DMS153 treated with DMSO at 0.1 percent for 48 hours (cell line): Measurements from ENCODE around the gene TNPO3.

Source experiments
- DNase-seq: peaks from one replicate; lab custom pipeline; 2025; ENCODE audit not compliant: unreplicated experiment; lab: John Stamatoyannopoulos, UW

Gene TNPO3

DNA sequence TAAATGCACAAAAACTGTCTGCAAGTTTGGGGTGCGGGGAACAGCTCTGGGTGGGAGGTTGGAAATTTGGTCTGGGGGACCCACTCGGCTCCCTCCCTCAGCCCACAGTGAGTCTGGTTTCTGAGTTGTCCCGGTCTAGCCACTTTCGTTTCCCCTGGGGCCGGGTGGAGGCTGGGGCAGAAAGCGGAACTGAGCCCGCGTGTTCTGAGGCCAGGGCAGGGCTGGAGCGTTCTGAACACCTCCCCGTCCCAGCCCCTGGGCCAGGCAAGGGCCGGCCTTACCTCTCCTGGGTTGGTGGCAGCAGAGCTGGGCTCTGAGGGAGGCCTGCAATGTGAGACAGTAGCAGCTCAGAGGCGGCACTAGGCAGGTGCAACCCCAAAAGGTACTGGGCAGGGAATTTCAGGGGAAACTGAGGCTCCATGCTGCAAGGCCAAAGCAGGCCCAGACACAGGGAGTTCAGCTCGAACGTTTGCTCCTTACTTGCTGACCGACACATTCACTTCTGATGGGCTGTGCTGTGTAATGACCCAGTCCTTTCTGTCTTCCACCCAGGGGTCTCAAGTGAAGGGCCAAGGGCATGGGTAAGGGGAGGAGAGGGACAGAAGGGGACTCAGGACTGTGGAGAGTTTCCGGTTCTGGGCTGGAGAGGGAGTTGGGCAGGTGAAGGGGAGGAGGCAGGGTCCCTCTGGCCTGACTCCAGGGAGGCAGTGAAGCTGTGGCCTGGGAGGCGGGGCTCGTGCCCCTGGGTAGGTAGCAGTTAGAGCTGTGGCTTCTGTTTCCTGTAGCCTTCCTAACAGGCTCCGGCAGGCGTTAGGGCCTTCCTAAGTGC lies 114.2 kb downstream of the TNPO3 start:
- no peak for DNase-seq

DNA sequence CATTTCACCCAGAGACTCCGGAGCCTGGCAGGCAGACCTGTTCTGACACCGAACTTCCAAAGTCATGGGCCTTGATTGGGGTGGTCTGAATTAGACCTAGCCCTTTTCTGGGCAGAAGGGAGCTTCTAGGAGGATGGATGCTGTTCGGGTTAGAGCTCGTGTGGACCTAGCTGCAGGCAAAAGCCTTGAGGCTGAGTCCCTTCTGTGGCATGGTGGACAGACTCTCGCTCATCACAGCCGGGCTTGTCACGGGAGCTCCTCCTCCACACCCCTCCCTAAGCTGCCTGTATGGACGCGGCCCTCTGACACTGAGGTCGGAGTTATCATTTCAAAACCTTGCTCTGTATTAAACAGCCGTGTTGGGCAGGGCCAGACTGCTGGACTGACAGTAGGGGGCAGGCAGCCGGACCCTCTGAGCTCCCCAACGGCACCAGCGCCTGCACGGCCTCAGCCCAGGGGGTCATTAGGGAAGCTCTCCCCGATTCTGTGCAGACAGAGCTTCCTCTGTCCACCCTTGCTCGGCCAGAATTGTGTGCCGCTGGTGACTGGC lies 115.0 kb downstream of the TNPO3 start:
- no peak for DNase-seq

DNA sequence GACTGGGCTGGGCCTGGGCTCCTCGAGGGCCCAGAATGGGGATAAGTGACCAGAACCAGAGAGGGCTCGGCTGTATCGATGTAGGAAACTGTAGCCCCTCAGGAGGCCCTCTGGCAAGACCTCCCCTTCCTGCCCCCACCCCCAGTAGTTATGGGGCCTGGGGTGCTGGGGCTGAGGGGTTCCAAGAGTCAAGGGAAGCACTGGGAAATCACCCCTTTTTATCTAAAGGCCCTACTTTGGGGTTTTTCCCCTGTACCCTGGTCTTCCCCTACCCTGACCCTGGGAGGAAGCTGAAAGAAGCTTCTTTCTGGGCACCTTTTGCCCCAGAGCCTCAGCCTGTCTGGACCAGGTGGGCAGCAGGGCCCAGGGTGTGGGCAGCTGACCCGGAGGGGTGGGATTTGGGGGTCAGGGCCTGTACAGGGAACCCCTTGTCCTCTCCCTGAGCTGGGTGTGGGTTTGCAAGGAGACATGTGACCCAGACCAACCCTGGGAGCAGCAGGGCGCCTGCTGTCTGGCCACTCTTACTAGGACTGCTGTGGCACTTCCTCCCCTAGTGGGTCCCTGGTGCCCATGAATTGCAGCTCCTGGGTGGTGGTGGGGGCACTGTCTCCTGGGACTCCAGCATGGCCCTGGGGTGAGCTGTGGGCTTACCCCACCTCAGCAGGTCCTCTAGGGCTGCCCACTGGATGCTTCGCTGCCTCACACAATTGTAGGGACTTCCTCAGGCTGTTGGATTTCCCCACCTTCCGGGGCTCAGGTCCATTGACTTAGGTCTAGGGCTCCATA lies 115.6 kb downstream of the TNPO3 start:
- DNase-seq: no peak

DNA sequence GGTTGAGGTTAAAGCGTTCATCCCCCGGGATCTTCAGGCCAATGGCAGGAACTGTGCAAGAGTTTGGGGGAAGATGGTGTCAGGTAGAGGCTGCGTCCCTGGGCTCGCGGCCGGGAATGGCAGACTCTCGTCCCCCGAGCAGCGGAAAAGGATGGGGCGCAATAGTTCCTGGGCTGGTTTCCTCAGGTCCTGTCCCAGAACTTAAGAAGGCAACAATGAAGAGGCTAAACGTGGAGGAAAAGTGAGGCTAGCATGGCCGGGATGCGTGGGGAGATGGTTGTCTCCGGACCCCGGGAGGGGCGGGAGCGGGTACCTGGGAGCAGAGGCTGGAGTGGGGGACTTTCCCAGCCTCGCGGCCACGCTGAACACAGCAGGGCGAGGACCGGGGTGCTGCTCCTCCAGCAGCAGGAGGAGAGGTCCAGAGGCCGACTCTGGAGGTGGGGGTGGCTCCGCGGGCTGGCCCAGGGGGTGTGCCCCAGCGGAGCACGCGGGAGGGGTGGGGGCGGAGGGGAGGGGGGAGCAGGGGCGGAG lies 116.3 kb downstream of the TNPO3 start:
- DNase-seq: no peak

DNA sequence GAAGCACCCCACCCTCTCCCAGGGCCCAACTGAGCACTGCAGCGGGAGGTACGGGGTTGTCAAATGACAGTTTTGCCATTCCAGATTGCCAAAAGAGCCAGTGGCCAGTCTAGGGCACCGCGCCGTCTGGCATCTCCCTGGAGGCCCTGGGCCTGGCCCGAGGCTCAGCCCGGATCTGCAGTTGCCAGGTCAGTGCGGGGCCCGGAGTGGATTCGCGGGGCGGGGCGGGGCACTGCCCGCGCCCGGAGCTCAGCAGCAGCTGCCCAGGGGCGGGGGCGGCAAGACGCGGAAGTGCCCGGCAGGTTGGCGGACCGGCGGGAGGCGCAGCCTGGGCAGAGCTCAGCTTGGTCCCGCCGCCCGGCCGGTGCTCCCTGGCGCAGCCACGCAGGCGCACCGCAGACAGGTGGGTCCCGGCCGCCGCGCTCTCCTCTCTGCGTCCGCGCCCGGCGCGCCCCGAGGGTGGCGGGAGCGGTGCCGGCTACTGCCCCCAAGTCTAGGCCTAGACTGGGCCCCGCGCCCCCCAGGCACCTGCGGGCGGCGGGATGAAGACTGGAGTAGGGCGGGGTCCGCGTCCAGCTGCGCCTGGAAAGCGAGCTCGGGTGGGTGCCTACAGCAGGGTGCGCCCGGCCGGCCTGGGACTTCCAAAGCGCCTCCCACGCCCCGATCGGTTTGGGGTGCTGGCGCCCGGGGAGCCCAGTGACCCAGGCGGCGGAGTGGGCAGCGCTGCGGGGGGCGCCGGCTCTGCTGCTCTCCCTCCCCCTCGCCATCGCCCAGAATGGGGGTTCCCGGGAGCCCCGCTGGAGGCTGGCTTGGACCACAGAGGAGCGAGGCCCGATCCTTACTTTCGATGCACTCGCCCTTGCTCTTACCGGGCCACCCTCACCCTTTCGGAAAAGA lies 117.0 kb downstream of the TNPO3 start, which contains the start of gene IRF5:
Gene IRF5, plus strand, starts transcription at position 281 of the 897 bp plus-strand sequence. CDS start 4,155 bp downstream, outside the sequence.
- peak; percentile 9 for DNase-seq

DNA sequence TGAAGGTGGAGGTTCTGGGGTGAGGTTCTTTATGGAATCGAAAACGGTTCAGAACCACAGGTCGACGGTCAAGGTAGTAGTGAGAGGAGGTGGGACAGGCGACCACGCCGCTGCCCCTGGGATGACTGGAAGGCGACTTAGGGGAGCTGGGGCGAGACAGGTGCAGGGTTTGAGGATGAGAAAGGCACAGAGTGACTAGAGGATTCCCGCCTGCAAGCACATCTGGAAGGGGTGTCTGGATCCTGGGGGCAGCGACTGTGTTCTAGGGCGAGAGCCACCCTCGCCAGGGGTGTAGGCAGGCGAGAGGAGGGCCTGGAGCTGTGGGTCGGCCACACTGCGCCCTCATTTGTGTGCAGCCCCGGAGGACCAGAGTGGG lies 117.7 kb downstream of the TNPO3 start:
- DNase-seq: no peak

DNA sequence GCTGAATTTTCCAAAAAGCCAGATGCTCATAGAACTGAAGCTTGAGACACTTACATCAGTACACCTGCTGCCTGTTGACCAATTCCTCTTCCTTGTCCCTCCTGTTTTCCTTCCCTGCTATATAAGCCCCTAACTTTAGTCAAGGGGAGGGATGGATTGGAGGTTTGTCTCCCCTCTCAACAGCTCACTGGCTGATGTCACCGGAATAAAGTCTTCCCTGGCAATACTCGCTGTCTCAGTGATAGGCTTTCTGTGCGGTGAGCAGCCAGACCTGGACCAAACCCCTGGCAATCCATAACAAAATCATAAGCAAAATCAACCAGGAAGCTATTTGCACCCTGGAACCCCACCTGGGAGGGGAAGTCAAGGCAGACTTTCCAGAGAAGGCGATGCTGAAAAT lies 118.1 kb downstream of the TNPO3 start:
- no peak for DNase-seq

DNA sequence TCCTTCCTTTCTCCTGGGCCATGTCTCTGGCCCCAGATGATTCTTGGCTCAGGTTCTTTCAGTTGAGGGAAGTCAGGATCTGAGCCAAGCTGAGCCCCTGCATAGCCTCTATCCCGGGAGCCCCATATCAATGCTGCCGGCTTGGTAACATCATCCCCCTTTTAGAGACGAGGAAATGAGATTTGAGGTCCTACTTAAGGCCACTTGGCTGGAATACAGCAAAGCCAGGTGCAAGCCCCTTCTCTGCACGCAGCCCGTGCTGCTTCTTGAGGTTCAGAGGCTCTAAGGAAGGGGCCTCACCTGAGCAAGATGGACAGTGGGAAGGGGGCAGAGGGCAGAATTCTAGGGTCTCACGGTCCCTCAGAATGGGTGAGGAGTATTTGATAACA lies 119.6 kb downstream of the TNPO3 start:
- DNase-seq: no peak

DNA sequence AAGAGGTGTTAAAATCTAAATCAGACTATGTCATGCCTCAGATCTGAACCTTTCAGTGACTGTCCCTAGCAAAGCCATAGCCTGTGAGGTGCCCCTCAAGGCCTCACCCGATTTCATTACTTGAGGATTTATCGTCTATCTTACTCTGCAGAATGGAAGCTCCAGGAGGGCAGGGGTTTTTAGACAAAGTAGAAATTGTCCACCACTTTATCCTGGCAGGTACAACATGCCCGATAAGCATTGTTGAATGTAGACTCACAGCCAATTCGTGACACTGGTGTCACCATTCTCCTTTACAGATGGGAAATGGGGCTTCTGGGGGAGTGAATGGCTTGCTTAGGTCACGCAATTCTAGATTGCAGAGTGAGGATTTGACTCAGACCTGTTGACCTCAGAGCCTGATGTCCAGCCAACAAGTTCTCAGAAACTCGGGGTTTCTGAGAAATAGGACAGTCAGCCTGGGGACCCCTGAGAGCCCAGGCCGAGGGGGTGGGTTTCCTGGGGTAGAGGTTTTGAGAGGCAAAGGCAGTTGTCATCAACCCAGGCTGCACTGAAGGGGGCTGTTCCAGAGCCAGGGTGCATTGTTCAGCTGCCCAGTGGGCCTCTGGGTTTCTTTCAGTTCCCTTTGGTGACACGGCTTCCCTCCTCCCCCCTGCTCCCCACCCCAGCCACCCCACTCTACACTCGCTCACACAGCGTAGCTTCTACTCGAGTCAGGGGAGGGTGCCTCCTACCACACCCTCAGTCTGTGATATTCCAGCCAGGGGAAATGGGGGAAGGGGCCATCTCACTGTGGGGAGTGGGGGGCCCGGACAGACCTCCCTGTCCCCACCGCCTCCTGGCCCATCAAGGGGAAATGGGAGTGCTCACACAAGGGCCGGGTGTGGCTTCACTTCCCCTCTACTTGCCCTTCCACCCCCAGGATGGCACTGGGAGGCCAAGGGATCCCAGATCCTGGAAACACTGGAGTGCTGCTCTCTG lies 120.3 kb downstream of the TNPO3 start:
- no peak for DNase-seq

DNA sequence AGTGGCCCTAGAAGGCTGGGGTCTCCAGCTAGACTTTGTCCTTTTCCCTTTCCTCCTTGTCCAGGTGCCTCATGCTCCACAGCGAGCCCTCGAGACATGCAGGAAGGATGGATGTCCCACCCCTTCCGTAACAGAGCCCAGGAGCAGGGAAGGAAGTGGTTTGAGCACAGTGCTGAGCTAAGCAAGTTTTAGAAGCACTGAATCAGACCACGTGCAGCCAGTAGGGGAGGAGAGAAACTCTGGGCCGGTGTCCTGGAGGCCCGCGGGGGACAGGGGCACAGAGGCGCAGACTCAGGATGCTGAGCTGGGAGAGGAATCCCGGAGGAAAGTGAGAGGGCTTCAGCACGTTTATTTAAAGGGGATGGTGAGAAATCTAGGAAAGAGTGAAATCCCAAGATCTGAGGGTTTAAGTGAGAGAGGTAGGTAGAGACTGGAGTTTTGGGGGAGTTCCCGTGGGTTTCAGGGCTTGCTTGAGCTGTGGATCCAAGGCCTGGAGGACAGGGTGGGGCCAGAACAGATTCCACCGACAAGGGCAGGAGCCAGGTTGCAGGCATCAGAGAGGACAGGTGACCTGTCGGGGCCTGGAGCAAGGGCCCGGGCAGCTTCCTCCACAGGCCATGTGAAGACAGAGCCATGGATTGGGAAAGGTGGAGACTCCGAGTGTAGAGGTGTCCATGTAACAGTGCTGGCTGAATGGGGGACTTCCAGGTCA lies 121.6 kb downstream of the TNPO3 start:
- DNase-seq: no peak

DNA sequence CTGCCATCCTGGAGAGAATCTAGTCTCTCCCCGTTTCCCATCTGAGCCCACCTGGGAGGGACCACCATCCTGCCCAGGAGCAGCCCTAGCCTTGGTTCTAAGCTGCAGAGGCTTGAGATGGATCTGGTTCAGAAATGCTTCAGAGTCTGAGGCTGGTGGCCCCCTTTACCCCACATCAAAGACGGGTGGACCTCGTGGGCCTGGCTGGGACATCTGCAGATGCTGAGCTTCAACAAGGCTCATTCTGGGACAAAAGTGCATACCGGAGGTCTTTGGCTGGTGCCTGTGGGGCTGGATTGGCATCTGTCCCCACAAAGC lies 122.1 kb downstream of the TNPO3 start:
- DNase-seq: no peak

DNA sequence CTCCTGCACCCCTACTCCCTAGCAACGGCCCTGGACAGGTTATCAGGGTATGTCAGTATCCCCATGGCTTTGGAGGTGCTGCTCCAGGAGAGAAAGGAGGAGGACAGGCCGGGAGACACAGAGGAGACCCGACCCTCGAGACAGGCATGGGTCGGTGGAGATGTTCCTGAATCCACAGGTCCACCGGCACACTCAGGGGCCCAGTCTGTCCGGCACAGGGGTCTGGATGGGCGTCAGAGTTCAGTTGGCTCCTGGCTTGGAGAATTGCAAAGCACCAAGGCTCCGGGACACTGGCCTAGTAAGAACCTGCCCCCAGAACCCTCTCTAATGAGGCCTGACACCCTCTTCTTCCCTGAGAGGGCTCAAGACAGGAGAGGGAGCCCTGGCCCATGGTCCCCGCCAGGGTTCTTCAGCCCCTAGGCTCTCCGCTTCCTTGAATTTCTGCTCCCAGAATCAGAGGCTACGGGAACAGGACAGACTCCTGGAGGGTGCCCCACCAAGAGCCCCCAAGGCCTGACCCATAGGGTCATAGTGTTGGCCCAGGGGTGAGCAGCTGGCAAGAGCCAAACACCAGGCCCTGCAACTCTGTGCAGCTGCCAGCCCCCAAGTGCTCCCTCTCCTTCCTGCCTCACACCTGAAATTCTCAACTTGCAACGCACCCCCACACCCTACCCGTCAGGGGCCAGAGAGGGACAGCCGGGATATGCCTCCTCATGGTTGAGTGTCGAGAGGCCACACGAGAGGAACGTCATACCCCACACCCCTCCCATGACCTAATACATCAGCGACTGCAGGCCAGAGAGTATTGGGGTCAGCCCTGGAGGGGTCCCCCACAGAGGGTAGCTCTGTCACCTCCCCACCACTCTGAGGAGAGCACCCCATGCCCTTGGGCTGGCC lies 122.7 kb downstream of the TNPO3 start:
- no peak for DNase-seq

DNA sequence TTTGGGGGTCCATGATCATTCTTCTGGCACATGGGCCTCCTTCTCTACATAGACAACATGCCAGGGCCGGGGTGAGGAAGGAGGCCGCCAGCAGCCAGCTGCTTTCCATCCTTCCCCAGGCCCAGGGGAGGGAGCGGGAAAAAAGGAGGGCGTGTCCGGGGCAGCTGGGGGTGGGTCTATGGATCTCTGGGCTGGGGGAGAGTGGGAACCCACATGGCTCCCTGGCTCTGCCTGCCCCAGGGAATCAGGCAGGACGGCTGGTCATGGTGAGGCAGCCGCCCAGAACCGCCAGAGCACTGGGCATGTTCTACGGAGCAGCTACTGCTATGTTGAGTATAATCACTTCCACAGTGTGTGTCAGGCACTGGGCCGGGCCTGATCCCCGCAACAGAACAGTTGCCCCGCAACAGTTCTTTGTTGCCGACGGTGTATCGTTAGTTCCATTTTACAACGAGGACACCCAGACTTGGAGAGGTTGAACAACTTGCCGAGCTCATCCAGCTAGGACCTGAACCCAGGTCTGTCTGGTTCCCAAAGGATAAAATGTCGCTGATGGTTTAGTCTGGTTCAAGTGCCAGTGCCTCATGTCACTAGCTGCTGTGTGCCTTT lies 123.6 kb downstream of the TNPO3 start:
- no peak for DNase-seq

DNA sequence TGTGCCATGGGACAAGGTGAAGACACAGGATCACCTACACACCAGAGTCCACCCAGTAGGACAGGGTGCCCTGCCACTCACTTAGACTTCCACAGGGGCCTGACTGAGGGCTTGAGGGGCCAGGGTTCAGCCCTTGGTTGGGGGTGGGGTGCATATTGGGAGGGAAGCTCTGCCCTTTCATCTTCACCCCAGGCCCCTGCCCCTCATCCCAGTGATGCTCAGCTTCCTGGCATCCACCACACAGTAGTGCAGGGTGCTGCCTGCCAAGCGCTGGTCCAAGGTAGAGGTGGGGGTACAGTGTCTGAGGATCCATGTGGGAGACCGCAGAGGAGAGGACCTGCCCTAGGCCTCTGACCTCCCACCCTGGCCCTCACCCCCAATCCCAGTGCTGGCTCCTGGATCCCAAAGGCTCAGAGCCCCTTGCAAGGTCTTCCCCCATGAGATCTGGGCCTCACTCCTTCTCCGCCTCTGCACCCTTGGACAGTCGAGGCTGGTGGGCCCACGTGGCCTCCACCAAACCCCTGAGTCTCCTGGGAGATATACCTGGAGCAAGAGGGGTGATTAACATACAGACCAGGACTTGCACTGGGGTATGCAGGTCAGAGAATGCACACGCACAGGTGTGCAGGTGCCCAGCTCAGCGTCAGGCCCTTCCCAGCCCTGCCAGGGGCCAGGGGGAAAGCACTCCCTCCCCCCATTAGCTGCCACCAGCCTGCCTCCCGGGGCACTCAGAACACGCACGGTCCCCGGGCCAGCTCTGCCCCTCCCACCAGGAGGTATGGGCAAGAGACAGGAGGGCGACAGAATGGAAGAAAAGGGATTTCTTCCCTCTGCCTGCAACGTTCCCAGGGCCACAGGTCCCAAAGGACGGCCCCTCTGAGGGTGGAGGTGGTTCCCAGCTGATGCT lies 125.8 kb downstream of the TNPO3 start:
- DNase-seq: no peak

DNA sequence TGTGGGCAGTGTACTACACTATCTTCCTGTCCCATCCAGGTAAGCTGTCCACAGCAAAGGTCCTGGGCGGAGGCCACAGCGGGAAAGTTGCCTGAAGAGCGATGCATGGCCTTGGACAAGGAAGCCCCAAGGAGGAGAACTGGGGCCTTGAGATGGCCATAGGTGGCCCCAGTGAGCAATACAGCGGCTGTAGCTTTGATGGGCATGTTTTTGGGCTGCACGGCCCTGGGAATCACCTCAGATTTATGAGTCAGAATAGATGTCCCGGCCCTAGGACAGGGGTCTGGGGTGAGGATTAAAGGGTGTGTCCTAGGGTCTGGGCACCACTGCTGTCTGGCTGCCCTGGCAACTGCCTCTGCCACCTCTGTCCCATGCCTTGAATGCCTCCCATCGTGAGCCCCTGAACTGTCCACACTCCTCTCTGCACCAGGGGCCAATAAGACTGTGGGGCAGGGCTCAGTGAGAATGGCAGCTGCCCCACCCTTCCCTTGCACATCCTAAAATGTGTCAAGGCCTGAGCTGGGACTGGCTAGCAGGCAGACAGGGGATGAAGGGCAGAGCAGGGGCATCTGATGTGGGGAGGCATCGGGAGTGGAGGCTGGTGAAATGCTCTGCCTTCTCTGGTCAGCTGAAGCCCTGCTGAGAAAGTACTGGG lies 126.6 kb downstream of the TNPO3 start:
- DNase-seq: no peak
